HG03457 (cell line): ENCODE measurements around the gene RRP8.

ENCODE experiments used
- ATAC-seq: cut with Tn5 transposase; IDR thresholded peaks from one replicate; pipeline ENCODE4 v1.9.1; 2021; ENCODE audit warnings: moderate number of reproducible peaks; ENCODE audit not compliant: unreplicated experiment

RRP8 gene

DNA sequence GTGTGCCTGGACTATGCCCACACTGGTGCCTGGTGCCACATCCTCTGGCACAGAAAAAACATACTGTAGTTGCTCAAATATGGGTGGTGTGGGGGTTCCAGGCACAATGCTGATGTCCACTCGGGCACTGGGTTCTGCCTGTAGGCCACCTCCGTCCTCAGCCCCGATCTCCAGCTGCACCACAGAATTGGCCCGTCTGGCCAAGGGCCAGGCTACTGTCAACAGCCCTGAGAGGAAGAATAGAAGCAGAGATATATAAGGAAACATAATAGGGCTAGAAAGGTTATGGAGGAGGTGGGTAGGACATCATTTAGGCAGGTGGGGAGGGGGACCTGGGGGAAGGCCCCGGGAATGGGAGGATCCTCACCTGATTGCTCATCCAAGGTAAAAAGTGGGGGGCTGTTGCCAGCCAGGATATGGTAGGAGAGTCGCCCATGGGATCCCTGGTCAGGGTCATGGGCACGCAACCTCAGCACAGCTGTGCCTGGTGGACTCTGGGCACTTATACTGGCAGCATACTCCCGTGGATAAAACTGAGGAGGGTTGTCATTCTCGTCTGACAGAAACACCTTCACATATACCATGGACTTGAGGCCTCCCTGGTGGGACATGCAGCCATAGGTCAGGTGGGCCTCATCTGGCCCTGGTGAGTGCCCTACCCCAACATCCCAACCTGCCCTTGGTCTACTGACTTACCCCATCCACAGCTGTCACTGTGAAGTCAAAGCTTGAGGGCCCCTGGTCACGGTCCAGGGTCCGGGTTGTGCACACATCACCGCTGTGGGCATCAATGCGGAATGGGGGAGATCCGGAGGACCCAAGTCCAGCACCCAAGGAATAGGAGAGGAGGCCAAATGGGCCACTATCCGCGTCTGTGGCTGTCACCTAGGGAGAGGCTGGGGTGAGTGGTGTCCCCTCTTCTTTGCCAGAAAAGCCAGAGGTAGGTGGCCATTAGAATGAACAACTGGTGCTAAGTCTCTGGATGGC lies 30.3 kb upstream of the RRP8 start:
- ATAC-seq: no peak

DNA sequence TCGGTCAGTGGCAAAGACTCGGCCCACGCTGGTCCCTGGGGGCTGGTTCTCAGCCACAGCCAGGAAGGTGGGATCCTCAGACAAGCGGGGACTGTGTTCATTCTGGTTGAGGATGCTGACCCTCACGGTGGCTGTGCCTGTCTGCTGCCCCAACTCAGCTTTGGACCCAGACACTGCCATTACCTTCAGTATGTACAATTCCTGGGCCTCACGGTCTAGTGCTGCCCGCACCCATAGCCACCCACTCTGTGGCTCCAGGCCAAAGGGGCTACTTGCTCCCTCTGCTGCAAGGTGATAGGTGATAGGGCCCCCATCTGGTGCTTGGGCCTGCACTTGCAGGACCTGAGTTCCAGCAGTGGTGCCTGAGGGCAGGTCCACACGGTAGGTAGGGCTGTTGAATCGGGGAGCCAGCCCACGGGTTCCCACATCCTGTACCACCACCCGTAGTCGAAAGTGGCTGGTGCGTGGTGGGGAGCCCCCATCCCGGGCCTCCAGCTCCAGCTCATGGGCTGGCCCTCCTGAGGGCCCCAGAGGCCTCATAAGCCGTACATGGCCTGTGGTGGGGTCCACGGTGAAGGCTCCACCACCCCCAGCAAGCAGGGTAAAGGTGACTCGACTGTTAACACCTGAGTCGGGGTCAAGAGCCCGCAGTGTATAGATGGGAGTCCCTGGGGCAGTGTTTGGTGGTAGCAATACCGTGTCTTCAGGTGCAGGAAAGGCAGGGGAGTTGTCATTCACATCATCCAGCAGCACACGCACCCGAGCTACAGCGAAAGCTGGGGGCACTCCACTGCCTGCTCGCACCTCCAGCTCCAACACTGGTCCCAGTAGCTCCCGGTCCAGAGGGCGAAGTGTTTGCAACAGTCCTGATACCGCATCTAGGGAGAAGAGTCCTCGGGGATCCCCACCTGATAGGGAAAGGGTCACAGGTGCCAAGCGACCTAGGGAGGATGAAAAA lies 29.0 kb upstream of the RRP8 start:
- ATAC-seq: no peak

DNA sequence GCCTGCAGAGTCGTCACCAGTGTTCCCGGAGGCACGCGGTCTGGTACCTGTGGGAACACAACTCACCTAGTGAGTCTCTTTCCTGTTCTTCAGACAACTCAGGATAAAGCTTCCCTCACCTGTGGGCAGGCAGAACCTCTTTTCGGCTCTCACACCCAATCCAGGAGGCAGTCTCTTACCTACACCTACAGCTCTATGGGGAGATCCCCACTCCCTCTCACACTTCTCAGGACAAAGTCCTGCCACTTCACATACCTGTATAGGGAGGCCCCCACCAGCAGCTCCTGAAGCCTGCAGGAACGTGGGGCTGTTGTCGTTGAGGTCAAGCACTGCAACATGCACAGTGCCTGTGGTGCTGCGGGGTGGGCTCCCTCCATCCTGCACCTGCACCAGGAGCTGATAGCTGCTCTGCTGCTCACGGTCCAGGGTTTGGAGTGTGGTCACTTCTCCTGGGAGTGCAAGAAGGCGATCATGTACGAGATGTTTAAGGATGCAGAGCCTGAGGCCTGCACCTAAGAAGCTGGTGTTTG lies 28.0 kb upstream of the RRP8 start:
- ATAC-seq: no peak

DNA sequence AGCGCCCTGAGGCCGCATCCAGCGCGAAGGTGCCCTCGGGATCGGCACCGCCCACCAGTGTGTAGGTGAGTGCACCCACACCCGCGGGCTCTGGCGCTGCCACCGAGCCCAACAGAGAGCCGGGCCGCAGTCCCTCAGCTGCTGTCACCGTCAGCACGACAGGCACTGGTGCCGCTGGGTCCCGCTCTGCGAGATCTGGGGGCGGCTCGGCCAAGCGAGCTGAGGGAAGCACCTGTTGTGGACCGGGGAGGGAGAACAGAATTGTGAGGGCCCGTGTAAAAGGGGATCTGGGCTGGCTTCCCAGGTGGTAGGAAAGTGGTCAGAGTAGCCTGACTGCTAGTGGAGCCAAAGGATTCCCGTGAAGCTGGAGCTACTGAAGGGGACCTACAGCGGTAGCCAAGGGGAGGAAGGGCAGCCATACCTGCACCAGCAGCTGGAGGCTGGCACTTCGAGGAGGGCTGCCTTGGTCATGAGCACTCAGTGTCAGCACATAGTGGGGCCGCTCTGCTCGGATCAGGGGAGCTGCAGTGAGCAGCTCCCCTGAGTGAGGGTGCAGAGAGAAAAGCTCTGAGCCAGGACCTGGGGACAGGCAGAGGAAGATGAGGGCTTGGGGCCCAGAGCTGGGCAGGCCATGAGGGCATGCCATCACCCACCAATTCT lies 27.3 kb upstream of the RRP8 start:
- no peak for ATAC-seq

DNA sequence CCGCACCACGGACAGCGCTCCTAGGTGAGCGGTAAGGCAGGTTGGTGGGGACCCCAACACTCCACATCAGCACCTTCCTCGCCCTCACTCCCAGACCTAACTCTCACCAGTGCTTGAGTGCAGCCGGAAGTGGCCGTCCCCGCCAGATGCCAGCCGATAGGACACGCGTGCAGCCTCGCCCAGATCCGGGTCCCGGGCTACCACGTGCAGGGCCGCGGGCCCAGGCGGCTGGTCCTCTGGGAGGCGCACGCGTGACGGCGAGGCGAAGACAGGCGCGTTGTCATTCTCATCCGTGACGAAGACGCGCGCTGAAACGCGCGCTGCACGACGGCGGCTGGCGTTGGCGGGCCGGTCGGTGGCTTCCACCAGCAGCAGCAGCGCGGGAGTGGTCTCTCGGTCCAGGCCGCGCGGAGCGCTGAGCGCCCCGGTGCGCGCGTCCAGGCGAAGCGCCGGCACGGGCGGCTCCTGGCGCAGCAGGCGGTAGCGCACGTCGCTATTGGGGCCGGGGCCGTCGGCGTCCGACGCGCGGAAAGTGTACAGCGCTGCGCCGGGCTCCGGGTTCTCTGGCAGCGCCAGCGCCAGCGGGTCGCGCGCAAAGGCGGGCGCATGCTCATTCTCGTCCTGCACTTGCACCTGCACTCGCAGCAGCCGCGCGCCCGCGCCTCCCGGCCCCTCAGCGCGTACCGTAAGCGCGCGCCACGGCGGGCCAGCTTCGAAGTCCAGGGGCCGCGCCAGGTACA lies 26.6 kb upstream of the RRP8 start:
- ATAC-seq: no peak

DNA sequence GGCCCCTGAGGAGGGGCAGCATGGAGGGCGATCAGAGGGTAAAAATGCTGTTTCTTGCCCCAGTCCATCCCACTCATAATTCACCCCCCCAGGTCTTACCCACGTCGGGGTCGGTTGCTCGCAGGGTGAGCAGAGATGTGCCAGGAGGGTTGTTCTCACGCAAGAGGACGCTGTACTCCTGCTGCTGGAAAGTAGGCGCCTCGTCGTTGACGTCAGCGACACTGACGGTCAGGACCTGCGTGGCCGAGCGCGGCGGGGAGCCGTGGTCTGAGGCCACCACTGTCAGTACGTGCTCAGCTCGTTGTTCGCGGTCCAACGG lies 26.1 kb upstream of the RRP8 start:
- no peak for ATAC-seq

DNA sequence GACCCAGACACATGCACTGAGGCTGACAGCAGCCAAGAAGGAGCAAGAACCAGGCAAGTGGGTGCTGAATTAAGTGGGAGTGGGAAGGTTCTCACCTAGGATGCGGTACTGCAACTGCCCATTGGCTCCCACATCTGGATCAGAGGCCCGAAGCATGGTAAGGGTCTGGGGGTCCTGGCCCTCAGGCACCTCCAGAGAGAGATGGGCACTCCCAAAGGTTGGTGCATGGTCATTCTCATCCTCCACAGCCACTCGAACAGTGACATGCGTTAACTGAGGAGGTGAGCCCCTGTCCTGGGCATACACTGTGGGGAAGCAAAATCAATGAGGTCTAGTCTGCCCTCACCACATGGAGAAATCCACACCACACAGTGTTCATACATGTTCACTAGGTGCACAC lies 25.1 kb upstream of the RRP8 start:
- ATAC-seq: no peak

DNA sequence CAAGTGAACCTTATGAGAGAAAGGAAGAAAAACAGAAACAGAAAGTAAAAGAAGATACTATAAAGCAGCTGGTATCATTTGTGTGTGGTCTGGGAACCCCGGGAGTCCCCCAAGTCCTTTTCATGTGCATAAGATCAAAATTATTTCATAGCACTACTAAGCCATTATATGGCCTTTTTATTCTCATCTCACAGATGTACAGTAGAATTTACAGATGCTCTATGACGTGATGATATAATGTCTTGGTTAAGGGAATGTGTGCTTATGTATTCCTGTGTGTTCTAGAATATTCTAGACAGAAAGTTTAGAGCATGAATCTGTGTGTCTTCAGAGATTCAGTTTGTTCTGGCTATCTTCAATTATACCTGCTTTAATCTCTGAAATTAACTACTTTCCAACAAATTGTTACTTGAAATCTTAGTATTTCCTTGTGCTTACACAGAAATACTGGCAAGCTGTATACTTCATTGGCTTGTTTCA lies 24.4 kb upstream of the RRP8 start:
- ATAC-seq: no peak

DNA sequence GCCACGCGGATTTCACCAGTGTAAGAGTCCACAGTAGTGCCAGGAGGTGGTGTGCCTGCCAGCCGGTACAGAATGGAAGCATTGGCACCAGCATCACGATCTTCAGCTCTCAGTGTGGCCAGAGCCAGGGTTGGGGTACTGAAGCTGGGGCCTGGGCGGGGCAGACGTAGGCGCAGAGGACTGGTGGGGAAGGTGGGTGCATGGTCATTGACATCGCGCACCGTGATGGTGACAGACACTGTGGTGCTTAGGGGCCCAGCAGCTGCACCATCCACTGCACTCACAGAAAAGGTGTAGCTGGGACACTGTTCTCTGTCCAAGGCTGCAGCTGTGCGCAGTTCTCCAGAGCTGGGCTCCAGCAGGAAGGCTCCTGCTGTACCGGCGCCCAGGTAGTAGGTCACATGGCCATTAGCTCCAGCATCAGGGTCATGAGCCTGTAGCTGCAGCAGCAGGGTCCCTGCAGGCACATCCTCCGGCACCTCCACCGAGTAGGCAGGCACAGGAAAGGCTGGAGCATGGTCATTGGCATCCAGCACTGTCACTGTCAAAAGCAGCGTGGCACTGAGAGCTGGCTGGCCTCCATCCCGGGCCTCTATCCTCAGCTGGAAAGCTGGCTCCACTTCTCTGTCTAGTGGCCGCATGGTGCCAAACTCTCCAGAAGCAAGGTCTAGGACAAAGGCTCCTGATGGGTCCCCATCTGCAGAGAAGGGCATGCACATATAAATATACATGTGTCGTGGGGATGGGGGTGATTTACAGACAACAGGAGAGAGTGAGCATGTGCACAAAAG lies 23.8 kb upstream of the RRP8 start:
- ATAC-seq: no peak

DNA sequence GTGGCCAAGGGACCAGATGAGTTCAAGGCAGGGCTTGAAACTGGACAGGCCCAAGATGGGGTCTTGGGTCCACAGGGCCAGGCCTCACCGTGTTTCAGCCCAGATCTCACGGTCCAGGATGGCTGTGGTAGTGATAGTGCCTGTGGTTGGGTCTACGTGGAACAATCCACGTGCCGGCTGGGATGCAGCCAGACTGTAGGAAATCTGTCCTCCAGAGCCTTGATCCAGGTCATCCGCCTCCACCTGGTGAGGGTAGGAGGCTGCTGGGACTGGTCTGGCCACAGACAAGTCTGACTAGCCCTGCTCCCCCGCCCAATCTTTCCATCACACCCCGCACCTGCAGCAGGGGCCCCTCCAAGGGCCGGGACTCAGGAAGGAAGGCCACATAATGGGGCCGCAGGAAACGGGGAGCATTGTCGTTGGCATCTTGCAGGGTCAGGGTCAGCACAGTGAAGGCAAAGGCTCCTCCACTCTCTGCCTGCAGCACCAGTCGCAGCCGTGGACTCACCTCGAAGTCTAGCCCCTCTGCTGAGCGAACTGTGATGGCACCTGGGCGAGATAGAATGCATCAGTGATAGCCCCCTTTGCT lies 22.5 kb upstream of the RRP8 start:
- no peak for ATAC-seq

DNA sequence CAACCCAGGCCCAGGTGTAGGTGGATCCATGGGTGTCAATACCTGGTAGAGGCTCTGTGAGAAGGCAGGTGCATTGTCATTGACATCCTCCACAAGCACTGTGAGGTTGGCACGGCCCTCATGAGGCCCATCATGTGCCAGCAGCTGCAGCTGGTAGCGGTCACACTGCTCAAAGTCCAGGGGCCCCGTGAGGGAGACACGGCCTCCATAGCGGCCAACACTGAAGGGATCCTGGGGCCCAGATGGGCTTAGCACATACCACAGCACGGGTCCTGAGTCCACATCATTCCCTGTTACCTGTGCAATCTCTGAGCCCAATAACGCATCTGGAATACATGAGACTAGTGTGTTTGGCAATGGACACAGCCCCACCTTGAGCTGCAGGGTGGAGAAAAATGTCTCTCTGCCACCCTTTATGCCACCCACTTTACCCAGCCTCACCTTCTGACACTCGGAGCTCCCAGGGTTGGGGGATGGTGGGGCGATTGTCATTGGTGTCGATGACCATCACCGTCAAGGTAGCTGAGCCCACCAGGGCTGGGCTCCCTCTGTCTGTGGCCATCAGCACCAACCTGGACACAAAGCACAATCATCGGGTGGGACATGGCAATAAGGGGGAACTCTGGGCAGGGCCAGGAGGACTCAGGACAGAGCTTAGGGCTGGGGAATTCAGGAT lies 21.9 kb upstream of the RRP8 start:
- ATAC-seq: no peak

DNA sequence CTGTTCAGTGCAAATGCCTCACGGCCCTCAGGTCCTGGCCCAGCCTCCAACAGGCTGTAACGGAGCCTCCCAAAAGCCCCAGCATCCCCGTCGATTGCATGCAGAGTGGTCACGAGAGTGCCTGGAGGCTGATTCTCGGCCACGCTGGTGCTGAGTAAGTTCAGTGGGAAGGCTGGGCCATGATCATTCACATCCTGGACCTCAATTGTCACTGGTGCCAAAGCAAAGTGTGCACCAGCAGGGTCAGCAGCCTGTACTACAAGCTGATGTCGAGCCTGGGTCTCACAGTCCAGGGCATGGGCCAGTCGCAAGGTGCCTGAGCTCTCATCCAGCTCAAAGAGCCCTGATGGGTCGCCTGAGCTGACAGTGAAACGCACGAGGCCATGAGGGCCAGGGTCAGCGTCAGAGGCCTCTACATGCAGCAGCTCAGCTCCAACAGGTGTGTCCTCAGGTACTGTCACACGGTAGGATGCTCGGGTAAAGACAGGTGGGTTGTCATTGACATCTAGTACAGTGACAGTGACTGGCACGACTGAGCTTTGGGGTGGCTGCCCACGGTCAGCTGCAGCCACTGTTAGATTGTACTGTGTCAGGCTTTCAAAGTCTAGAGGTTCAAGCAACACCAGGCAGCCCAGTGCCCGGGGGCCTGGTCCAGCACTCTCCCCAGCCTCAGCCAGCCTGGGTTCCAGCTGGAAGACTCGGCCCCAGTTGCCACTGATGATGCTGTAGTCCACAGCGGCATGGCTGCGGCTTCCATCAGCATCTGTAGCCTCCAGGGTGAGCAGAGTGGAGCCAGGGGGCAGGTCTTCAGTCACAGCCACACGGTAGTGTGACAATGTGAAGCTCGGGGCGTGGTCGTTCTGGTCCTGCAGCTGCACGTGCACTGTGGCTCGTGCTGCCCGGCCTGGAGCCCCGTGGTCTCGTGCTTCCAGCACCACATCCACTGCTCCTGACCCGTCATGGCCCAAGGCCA lies 20.3 kb upstream of the RRP8 start:
- no peak for ATAC-seq

DNA sequence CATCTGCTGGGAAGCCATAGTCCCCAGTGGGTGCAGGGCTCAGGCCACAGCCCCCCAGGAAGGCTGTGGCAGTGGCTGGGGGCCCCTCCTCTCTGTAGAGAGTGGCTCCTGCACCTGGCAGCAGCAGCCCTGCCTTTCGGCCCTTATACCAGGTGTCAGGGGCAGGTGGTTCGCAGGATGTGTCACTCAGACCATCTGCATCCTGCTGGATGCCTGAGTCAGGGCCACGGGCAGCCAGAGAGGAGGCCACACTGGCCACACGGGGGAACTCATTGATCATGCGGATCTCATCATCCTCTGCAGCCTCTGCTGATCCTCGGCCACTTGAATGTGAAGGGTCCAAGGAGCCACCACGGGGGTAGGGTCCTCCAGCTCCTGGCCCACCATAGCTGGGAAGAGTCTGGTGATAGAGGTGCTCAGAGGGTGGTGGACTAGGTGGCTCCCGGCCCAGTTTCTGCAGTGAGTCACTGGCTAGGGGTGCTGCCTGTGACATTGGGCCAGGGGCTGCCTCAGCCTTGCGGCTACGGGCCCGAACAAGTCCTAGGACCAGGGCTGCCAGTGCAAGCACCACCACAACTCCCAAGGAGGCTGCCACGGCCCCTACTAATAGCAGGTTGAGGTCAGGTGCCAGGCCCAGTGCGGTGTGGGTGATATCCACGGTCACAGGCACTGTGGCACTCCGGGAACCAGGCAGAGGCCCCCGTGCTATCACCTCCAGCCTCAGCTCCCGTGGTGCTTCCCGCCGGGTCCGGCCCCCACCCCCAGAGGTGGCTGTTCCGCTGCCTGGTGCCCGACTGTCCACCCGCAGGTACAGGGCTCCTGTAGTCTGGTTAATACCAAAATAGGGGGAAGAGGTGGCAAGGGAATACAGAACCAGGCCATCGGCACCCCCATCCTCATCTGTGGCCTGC lies 19.1 kb upstream of the RRP8 start:
- no peak for ATAC-seq

DNA sequence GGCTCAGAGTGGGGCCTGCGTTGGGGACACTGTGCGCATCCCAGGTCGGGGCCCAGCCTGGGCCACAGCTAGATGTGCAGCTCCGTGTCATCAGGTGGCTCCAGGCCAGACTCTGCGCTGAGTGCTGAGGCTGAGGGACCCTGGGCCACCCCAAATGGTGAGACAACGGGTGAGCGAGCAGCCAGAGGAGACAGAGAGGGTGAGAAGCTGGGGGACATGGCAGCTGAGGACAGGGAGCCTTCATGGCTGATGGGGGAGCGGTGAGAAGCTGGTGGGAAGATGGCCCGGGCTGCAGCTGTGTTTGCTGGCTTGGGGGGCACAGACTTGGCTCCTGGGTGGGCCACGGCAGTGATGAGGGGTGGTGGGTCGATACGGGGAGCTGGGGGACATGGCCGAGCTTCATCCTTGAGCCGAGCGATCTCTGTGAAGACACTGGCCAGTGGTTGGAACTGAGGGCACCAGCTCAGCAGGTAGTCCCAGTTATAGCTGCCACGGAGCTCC lies 18.3 kb upstream of the RRP8 start:
- no peak for ATAC-seq

DNA sequence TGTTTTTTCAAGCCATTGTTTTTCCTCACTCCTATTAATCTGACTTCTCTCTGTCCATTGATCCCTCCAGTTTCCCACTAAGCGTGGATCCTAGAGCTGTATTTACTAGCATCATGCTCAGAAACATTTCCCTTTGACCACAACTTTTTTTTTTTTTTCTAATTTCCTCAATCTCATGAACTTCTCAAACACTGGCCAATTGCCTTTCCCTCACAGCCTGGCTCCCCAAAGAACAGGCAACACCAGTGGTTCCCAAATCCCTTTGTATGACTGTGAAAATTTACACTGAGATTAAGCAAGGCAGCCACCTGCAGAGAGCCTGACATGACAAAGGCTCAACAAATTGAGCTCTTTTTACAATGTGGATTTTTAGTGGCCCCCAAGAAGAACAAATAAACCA lies 17.2 kb upstream of the RRP8 start:
- no peak for ATAC-seq
